HCT116 (cell line): ENCODE measurements around the gene GABRA6. TPM values are rescaled to one million over a fixed set of nuclear protein-coding genes. Genes with fewer than 3 reads are reported as not detected.

Experiments used
- ATAC-seq: fragments of 200-7000 bp; cut with Tn5 transposase; 2 replicates; pipeline ENCODE4 v1.9.1; 2020; ENCODE audit warnings: mild to moderate bottlenecking, moderate library complexity
- BruUV-seq: library from RNA; stranded (reverse); fragments of 400-500 nt; replicated peaks from 2 replicates; lab custom pipeline; 2021; lab: Mats Ljungman, UMichigan
- CTCF ChIA-PET: fragments of 300-600 bp; sonication (Branson Sonifier 250); formaldehyde crosslinking; loops from one replicate; lab custom pipeline; 2021; ENCODE audit warnings: antibody characterized with exemption; lab: Charles Lee
- POLR2A ChIA-PET: fragments of 300-600, 350-600 bp; sonication (Branson Sonifier 250); formaldehyde crosslinking; loops from one replicate; lab custom pipeline; 2021; ENCODE audit warnings: antibody characterized with exemption; lab: Charles Lee
- RAD21 ChIA-PET, 2 experiments: fragments of 300-600 bp; sonication (Branson Sonifier 250); formaldehyde crosslinking; loops; one replicate each; lab custom pipeline; 2023; ENCODE audit warnings: low total read pairs in 2 of 2; ENCODE audit not compliant: uncharacterized antibody in 2 of 2, unreplicated experiment in 2 of 2, low non-redundant PET in 1 of 2; lab: Charles Lee
- DNase-seq: peaks from one replicate; pipeline ENCODE4 v3.0.0-alpha.2; 2010; ENCODE audit warnings: low read depth, low spot score
- H2AFZ ChIP-seq: fragments of 200-600 bp; shearing (Covaris generic), sonication (generic); 2 replicates; pipeline ENCODE4 v1.6.1; 2017; ENCODE audit warnings: low read depth, mixed run types, mixed read lengths, antibody characterized with exemption, low read length; ENCODE audit not compliant: poor library complexity, severe bottlenecking
- H3K27ac ChIP-seq: 2 replicates; pipeline ENCODE4 v1.5.1; 2012; ENCODE audit warnings: low read depth, low read length
- H3K27me3 ChIP-seq: fragments of 200-600 bp; sonication (generic); 2 replicates; pipeline ENCODE4 v1.6.1; 2016; ENCODE audit warnings: mixed run types, low read length, mixed read lengths; ENCODE audit not compliant: insufficient read depth
- H3K36me3 ChIP-seq, 2 experiments: fragments of 200-500 bp in 1 of 2; fragments of 200-600 bp in 1 of 2; sonication (Bioruptor generic) in 1 of 2; sonication (generic) in 1 of 2; 2 replicates each; pipeline versions ENCODE4 v1.5.1 to v1.6.1; 2014 to 2016; ENCODE audit warnings: low read length in 2 of 2, inconsistent platforms in 1 of 2, mixed read lengths in 1 of 2, mixed run types in 1 of 2; ENCODE audit not compliant: insufficient read depth in 2 of 2, control insufficient read depth in 1 of 2
- H3K4me1 ChIP-seq, 2 experiments: fragments of 200-600 bp in 1 of 2; sonication (generic) in 1 of 2; 2 replicates each; pipeline versions ENCODE4 v1.5.1 to v1.6.1; 2012 to 2017; ENCODE audit warnings: low read length in 2 of 2, inconsistent platforms in 1 of 2, mild to moderate bottlenecking in 1 of 2, mixed read lengths in 1 of 2, mixed run types in 1 of 2, moderate library complexity in 1 of 2; ENCODE audit not compliant: insufficient read depth in 2 of 2, control insufficient read depth in 1 of 2
- H3K4me2 ChIP-seq: fragments of 200-600 bp; sonication (generic); 2 replicates; pipeline ENCODE4 v1.6.1; 2017; ENCODE audit warnings: mixed run types, low read length, mixed read lengths
- H3K4me3 ChIP-seq, 2 experiments: fragments of 200-600 bp in 1 of 2; sonication (generic) in 1 of 2; replicated peaks in 1 of 2; 2 replicates each; pipeline ENCODE4 v1.5.1; 2011 to 2016; ENCODE audit warnings: low read length in 2 of 2, control low read depth in 1 of 2, low read depth in 1 of 2, mild to moderate bottlenecking in 1 of 2, mixed read lengths in 1 of 2, mixed run types in 1 of 2
- H3K79me2 ChIP-seq: fragments of 200-600 bp; sonication (generic); 2 replicates; pipeline ENCODE4 v1.6.1; 2017; ENCODE audit warnings: mild to moderate bottlenecking, mixed run types, low read length, moderate library complexity, mixed read lengths; ENCODE audit not compliant: insufficient read depth
- H3K9ac ChIP-seq: fragments of 200-600 bp; sonication (generic); 2 replicates; pipeline ENCODE4 v1.6.1; 2016; ENCODE audit warnings: low read length, mixed read lengths
- H3K9me2 ChIP-seq: fragments of 200-600 bp; sonication (generic), shearing (Covaris generic); 2 replicates; pipeline ENCODE4 v1.6.1; 2017; ENCODE audit warnings: mixed run types, mild to moderate bottlenecking, moderate library complexity; ENCODE audit not compliant: insufficient read depth
- H3K9me3 ChIP-seq, 2 experiments: fragments of 200-500 bp in 1 of 2; fragments of 200-600 bp in 1 of 2; sonication (Bioruptor generic) in 1 of 2; sonication (generic) in 1 of 2; 2 replicates each; pipeline ENCODE4 v1.6.1; 2014 to 2017; ENCODE audit warnings: low read length in 2 of 2, mixed read lengths in 2 of 2, inconsistent platforms in 1 of 2, low read depth in 1 of 2, mild to moderate bottlenecking in 1 of 2, mixed run types in 1 of 2, moderate library complexity in 1 of 2; ENCODE audit not compliant: control insufficient read depth in 1 of 2, insufficient read depth in 1 of 2
- H4K20me1 ChIP-seq: fragments of 200-600 bp; sonication (generic), shearing (Covaris generic); 2 replicates; pipeline ENCODE4 v1.6.1; 2017; ENCODE audit warnings: mixed run types, mild to moderate bottlenecking, moderate library complexity; ENCODE audit not compliant: insufficient read depth
- CTCF ChIP-seq, 3 experiments: fragments of 200-600 bp in 1 of 3; sonication (generic) in 1 of 3; IDR thresholded peaks in 2 of 3; conservative IDR thresholded peaks in 1 of 3; 2 replicates each; pipeline ENCODE4 v1.5.1; 2012 to 2017; ENCODE audit warnings: low read depth in 2 of 3, low read length in 2 of 3, antibody characterized with exemption in 1 of 3, borderline replicate concordance in 1 of 3, control low read depth in 1 of 3, mild to moderate bottlenecking in 1 of 3, mixed read lengths in 1 of 3, mixed run types in 1 of 3, moderate library complexity in 1 of 3; ENCODE audit not compliant: insufficient read depth in 1 of 3
- EGR1 ChIP-seq: IDR thresholded peaks from 2 replicates; pipeline ENCODE4 v1.6.1; 2012; ENCODE audit warnings: low read depth
- ELF1 ChIP-seq: IDR thresholded peaks from 2 replicates; pipeline ENCODE4 v1.6.1; 2012; ENCODE audit warnings: low read depth, borderline replicate concordance
- FOSL1 ChIP-seq: IDR thresholded peaks from 2 replicates; pipeline ENCODE4 v1.6.1; 2012; ENCODE audit warnings: low read depth
- JUND ChIP-seq: IDR thresholded peaks from 2 replicates; pipeline ENCODE4 v1.6.1; 2012
- RAD21 ChIP-seq: IDR thresholded peaks from 2 replicates; pipeline ENCODE4 v1.6.1; 2012; ENCODE audit warnings: low read depth, mild to moderate bottlenecking
- SIN3A ChIP-seq: IDR thresholded peaks from 2 replicates; pipeline ENCODE4 v1.6.1; 2012; ENCODE audit warnings: low read depth
- SP1 ChIP-seq: IDR thresholded peaks from 2 replicates; pipeline ENCODE4 v1.6.1; 2012; ENCODE audit warnings: low read depth
- YY1 ChIP-seq: IDR thresholded peaks from 2 replicates; pipeline ENCODE4 v1.6.1; 2011; ENCODE audit warnings: low read length, low read depth, moderate library complexity, mild to moderate bottlenecking; ENCODE audit not compliant: insufficient replicate concordance; ENCODE audit errors: extremely low read depth
- ZNF274 ChIP-seq: fragments of 200-500 bp; sonication (Bioruptor generic); IDR thresholded peaks from 2 replicates; pipeline ENCODE4 v1.6.1; 2014; ENCODE audit warnings: mild to moderate bottlenecking, low read depth, low read length, inconsistent platforms
- intact Hi-C: fragments of 100-400 bp; cut with micrococcal nuclease; formaldehyde crosslinking; loops from 2 replicates; pipeline ENCODE4 v1.10.0; 2022
- total RNA-seq: library from RNA; stranded (reverse); gene quantifications from one replicate; pipeline ENCODE4 v1.2.1, GENCODE V29; 2021; ENCODE audit not compliant: unreplicated experiment
- TF ChIP-seq, protein P1 (sequence below): IDR thresholded peaks from 2 replicates; pipeline ENCODE4 v1.6.1; 2012; ENCODE audit warnings: low read depth

GABRA6 gene
- total RNA-seq, 1 experiment from 2014 or later, result not detected

GRCh38 chr5:161663431-161663830 lies 22.1 kb upstream of the GABRA6 start:
- no TSS peak for BruUV-seq
- no peak for ATAC-seq

More at GRCh38 chr5:161663431-161663830, 22.1 kb upstream of the GABRA6 start:
- Histone ChIP-seq H3K27ac (no peak overlapping the region), H3K27me3 (no peaks in the 10 kb centered on the region), H2AFZ (no peak overlapping the region), H4K20me1 (no peaks in the 10 kb centered on the region), H3K79me2 (no peaks in the 10 kb centered on the region), H3K4me2 (no peak overlapping the region), H3K9me2 (no peaks in the 10 kb centered on the region), H3K9ac (no peak overlapping the region), H3K36me3 (no peaks in the 10 kb centered on the region), H3K4me1 (no peaks in the 10 kb centered on the region), H3K4me3 (no peak overlapping the region), H3K9me3 (peaks cover 9 to 14% of the 10 kb centered on the region in 2 experiments; a peak in 2 of 4 replicates)
- intact Hi-C loops, result no loop called here
- ChIA-PET POLR2A (no interaction called here), RAD21 (no interaction called here), CTCF (no interaction called here)
- no peak for DNase-seq
- TF ChIP-seq, protein P1, sequence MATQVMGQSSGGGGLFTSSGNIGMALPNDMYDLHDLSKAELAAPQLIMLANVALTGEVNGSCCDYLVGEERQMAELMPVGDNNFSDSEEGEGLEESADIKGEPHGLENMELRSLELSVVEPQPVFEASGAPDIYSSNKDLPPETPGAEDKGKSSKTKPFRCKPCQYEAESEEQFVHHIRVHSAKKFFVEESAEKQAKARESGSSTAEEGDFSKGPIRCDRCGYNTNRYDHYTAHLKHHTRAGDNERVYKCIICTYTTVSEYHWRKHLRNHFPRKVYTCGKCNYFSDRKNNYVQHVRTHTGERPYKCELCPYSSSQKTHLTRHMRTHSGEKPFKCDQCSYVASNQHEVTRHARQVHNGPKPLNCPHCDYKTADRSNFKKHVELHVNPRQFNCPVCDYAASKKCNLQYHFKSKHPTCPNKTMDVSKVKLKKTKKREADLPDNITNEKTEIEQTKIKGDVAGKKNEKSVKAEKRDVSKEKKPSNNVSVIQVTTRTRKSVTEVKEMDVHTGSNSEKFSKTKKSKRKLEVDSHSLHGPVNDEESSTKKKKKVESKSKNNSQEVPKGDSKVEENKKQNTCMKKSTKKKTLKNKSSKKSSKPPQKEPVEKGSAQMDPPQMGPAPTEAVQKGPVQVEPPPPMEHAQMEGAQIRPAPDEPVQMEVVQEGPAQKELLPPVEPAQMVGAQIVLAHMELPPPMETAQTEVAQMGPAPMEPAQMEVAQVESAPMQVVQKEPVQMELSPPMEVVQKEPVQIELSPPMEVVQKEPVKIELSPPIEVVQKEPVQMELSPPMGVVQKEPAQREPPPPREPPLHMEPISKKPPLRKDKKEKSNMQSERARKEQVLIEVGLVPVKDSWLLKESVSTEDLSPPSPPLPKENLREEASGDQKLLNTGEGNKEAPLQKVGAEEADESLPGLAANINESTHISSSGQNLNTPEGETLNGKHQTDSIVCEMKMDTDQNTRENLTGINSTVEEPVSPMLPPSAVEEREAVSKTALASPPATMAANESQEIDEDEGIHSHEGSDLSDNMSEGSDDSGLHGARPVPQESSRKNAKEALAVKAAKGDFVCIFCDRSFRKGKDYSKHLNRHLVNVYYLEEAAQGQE, result no peak
- TF ChIP-seq ELF1 (no peak), ZNF274 (no peak), YY1 (no peak), JUND (no peak), SP1 (no peak), FOSL1 (no peak), EGR1 (no peak), SIN3A (no peak), RAD21 (no peak), CTCF (IDR thresholded peaks at IDR 0.05 in 2 of 3, conservative IDR thresholded peaks at IDR 0.05 in 1 of 3; ENCODE audit: borderline replicate concordance in 1 of 3, insufficient read depth in 1 of 3, low read depth in 2 of 3, low read length in 2 of 3) (no peak)
